ENCODE results near the gene SLC38A7.

DNA sequence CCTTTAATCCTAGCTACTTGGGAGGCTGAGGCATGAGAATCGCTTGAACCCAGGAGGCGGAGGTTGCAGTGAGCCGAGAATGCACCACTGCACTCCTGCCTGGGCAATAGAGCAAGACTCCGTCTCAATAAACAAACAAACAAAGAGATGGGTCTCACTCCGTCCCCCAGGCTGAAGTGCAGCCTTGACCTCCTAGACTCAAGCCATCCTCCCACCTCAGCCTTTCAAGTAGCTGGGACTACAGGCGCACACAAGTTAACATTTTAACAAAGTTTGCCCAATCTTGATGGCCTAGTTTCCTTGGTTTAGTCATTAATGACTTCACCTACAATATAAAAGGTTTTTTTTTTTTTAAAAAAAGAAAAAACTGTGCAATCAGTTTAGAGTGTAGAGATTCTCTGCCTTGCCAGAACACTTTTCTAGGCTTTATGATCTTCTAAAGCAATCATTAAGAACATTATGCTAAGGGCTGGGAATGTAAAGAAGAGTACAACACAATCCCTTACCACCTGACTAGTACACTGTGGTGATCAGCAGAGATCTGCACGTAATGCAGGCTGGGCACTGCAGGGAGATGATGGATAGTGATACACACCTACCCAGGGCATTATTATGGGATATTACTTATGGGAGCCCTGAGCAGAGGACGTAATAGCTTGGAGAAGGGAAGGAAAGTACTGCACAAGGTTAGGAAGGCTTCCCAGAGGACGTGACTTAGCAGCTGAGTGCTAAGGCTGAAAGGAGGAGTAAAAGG, 42.6 kb upstream of the SLC38A7 start:
- TF ChIP-seq, protein P1, sequence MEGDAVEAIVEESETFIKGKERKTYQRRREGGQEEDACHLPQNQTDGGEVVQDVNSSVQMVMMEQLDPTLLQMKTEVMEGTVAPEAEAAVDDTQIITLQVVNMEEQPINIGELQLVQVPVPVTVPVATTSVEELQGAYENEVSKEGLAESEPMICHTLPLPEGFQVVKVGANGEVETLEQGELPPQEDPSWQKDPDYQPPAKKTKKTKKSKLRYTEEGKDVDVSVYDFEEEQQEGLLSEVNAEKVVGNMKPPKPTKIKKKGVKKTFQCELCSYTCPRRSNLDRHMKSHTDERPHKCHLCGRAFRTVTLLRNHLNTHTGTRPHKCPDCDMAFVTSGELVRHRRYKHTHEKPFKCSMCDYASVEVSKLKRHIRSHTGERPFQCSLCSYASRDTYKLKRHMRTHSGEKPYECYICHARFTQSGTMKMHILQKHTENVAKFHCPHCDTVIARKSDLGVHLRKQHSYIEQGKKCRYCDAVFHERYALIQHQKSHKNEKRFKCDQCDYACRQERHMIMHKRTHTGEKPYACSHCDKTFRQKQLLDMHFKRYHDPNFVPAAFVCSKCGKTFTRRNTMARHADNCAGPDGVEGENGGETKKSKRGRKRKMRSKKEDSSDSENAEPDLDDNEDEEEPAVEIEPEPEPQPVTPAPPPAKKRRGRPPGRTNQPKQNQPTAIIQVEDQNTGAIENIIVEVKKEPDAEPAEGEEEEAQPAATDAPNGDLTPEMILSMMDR (IDR thresholded peaks at IDR 0.05): no peak
- no peak for TF ChIP-seq ZFX (IDR thresholded peaks at IDR 0.05; ENCODE audit: borderline replicate concordance)

All from 22Rv1 (cell line).